ENCODE results near the gene ATP1A1. TPM values are rescaled to one million over a fixed set of nuclear protein-coding genes. Genes with fewer than 3 reads are reported as not detected.

ATP1A1 gene
- total and polyA plus RNA-seq, 9 of the 15 experiments (the other 6 are each of a cell fraction or from before 2014, with no cell fraction given): 99.3 to 513 (median 234) TPM

DNA sequence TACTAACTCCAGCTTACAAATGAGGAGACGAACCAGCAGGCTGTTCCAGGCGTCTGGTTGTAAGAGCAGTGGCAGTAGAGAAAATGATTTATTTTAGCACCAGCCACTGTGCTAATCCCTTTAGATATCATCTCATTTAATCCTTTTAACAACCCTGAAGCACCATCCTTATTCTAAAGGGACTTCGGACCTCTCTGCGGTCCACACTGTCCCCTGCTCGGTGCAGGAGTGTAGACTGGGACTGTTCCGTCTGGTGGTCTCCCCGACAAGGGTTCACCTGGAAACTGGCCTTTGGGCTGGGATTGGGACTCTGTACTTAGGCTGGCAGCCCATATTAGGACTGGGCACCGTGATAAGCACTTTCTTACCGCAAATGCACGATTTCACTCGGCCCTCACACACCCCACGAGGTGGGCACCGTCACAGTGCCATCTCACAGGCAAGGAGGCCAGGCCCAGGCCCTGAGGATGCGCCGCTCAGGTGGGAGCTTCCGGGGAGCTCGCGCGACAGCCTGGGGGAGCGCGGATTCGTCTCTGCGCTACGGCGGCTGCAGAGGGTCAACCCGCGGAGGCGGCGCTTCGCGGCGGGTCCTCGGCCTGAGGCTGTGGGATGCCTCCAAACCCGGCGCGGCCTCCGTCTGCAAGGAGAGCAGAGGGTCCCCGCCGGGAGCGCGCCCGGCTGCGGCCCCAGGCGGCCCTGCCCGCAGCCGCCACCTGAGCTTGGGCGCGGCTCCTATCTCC, 45.2 kb downstream of the ATP1A1 start (continued):
- 0 out of 4 replicates have a peak, but pooled peaks of 1 of the 2 experiments have one; percentile 19 for TF ChIP-seq FOXK2 (conservative IDR thresholded peaks at IDR 0.05 in 1 of 2, IDR thresholded peaks at IDR 0.05 in 1 of 2; ENCODE audit: low read depth in 2 of 2)
- TF ChIP-seq NCOR1 (IDR thresholded peaks at IDR 0.05): no peak
- TF ChIP-seq ZNF280A (IDR thresholded peaks at IDR 0.05; ENCODE audit: low read depth, partially characterized antibody): no peak
- TF ChIP-seq FUS (optimal IDR thresholded peaks at IDR 0.05; ENCODE audit: low read depth, low read length): peak; percentile 33
- TF ChIP-seq ZNF764 (CRISPR knock-in tag; IDR thresholded peaks at IDR 0.05; ENCODE audit: low read depth): no peak
- no peak for TF ChIP-seq ETV6 (IDR thresholded peaks at IDR 0.05; ENCODE audit: borderline replicate concordance in 1 of 2, low read depth in 2 of 2, low read length in 1 of 2)
- no peak for TF ChIP-seq ETV6 (CRISPR knock-in tag; IDR thresholded peaks at IDR 0.05; ENCODE audit: borderline replicate concordance)
- TF ChIP-seq PATZ1 (CRISPR knock-in tag; IDR thresholded peaks at IDR 0.05; ENCODE audit: borderline replicate concordance): no peak
- TF ChIP-seq SNIP1 (IDR thresholded peaks at IDR 0.05; ENCODE audit: low read depth): no peak
- no peak for TF ChIP-seq CHD4 (IDR thresholded peaks at IDR 0.05; ENCODE audit: insufficient read depth, insufficient replicate concordance, low read depth, low read length, poor library complexity, severe bottlenecking)
- TF ChIP-seq NFXL1 (CRISPR knock-in tag; IDR thresholded peaks at IDR 0.05): no peak
- peak; percentile 70 to 80; a peak in 3 of 4 replicates for TF ChIP-seq NRF1 (conservative IDR thresholded peaks at IDR 0.05 in 1 of 2, IDR thresholded peaks at IDR 0.05 in 1 of 2)
- no peak for TF ChIP-seq DACH1 (IDR thresholded peaks at IDR 0.05; ENCODE audit: partially characterized antibody)
- TF ChIP-seq ZFP30 (CRISPR knock-in tag; IDR thresholded peaks at IDR 0.05; ENCODE audit: borderline replicate concordance): no peak
- no peak for TF ChIP-seq FOXJ2 (tag; IDR thresholded peaks at IDR 0.05)
- TF ChIP-seq PHF20 (IDR thresholded peaks at IDR 0.05; ENCODE audit: partially characterized antibody): peak; percentile 84
- TF ChIP-seq U2AF2 (optimal IDR thresholded peaks at IDR 0.05; ENCODE audit: low read depth, low read length): no peak
- no peak for TF ChIP-seq ZNF174 (CRISPR knock-in tag; IDR thresholded peaks at IDR 0.05)
- TF ChIP-seq NFIX (CRISPR knock-in tag; IDR thresholded peaks at IDR 0.05; ENCODE audit: low read depth): no peak
- no peak for TF ChIP-seq POLR3G (IDR thresholded peaks at IDR 0.05; ENCODE audit: extremely low read depth, insufficient read length, insufficient replicate concordance)
- TF ChIP-seq ZNF121 (CRISPR knock-in tag; conservative IDR thresholded peaks at IDR 0.05): no peak
- TF ChIP-seq PHF21A (IDR thresholded peaks at IDR 0.05; ENCODE audit: borderline replicate concordance, low read depth): no peak
- peak; percentile 37; the same call in 1 of the 2 replicates for TF ChIP-seq ZNF24 (IDR thresholded peaks at IDR 0.05)
- no peak for TF ChIP-seq ZNF212 (CRISPR knock-in tag; IDR thresholded peaks at IDR 0.05)
- peak; percentile 50 for TF ChIP-seq EP400 (IDR thresholded peaks at IDR 0.05)
- no peak for TF ChIP-seq CBX2 (IDR thresholded peaks at IDR 0.05; ENCODE audit: insufficient read depth, low read length, poor library complexity, severe bottlenecking)
- TF ChIP-seq KAT2B (IDR thresholded peaks at IDR 0.05; ENCODE audit: low read depth, low read length): no peak
